Bone marrow (tissue), 2 donors: ENCODE measurements around the gene CBX7.
"Not testable (repeated sequence)": the region's sequence is repeated elsewhere in the genome, so short reads cannot be mapped to it uniquely, and the experiment has no call there.

Experiments
- DNase-seq, 2 donors: peaks; one replicate each; lab custom pipeline; 2025; lab: John Stamatoyannopoulos, UW

The CBX7 gene

GRCh38 chr22:39174498-39175352 is 22.2 kb upstream of the CBX7 start:
- DNase-seq: peak in 1 of 2 donors; percentile 80

DNA sequence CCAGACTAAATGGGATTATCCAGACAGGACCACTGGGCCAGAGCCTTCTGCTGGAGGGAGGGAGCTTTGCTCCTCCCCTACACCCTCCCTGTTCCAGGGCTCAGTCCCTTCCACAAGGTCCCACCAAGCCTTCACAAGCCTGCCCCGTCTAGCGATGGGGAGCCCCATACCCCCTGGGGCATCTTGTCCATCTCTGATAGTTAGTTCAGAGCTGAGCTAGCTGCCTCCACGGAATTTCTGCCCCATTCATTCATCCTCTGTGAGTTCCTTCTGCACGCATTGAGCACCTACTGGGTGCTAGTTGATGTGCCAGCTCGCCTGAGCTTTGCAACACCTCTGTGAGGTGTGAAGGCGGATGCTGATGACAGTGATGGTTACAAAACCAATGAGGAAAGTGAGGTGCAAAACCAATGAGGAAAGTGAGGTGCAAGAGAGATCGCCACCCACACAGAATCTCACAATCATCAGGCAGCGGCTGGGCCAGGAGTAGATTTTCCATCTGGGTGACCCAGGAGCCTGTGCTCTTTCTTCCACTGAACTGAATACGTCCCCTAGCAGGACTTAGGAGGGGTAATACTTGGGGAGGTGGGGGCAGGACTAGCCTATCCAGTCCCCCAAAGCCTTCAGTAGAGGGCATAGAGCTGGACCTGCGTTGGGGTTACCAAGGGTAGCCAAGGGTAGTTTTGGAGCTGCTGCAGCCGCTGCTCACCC is 21.5 kb upstream of the CBX7 start:
- no peak for DNase-seq

- no peak for DNase-seq
Measured at GRCh38 chr22:39173050-39173706, 20.7 kb upstream of the CBX7 start.

GRCh38 chr22:39172265-39173049 is 20.0 kb upstream of the CBX7 start:
- DNase-seq: not testable (repeated sequence)

- DNase-seq: no peak
Measured at GRCh38 chr22:39171623-39172264, 19.3 kb upstream of the CBX7 start.

DNA sequence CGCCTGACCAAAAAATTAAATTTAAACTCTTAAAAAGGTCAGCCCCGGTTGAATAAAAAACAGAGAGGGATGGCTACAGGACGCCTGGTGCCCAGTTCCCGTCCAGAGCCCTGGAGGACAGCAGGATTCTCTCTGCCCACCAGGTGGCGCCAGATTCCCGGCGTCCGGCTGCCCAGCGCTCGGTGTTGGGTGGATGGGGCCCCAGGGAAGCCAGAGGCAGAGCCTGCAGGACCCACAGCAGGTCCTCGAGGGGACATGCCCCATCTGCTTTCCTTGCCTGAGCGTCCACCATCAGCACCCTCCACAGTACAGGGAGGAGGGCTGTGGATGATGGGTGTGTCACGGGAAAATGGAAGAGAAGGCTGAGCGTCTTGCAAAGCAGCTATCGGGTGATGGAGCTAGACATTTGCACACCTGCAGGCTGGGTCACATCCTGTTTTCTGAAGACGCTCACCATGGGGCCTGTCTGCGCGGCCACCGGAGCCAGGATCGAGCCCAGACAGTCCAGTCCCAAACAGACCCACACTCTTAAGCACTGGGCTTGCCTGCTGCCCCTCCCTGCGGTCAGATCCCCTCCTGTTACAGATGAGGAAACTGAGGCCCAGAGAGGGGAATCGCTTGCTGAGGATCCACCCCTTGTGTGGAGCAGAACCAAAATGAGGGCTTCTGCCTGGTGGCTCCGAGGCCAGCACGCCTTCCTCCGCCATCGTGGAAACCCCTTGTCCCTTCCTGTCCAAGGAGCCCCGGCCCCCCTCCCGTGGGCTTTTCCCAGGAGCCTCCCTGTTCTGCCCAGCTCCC is 18.5 kb upstream of the CBX7 start:
- peak; percentile 52 to 67 for DNase-seq

DNA sequence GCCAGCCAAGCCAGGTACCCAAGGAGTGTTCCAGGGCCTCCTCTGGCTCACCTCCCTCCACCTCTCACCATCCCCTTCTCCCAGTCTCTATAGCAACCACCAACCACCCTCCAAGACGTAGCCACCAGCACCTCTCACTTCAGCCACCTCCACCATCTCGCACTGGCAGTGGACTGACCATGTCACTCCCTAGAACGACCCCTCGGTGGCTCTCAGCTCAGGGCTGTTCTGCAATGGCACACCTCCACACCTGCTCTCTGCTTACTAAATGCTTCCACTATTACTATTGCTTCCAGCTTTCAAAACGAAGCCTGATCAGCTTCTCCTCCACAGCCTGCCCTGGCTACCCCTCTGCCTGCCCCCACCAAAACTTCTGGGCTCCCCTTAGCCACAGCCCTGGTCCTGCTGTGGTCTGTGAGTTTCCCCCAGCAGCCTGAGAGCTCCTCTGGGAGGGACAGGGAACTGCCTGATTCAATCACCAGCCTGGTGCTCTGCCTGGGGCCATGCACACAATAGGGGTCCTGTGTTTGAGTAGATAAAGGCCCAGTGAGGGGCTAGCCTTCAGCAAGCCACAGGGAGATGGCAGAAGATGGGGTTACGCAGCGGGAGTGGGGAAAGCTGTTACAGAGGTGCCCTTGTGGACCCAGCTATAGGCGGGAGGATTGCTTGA is 17.5 kb upstream of the CBX7 start:
- no peak for DNase-seq

DNA sequence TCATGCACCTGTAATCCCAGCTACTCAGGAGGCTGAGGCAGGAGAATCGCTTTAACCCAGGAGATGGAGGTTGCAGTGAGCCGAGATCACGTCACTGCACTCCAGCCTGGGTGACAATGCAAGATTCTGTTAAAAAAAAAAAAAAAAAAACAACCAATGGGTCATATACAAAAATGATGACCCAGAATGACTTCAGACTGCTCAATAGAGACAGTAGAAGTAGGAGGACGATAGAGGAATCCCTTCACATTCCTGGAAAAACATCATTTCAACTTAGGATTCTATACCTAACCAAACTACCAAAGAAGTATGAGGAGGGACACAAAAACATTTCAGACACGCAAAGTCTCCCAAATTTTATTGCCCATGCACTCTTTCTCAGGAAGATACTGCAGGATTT is 14.1 kb upstream of the CBX7 start:
- DNase-seq: no peak

GRCh38 chr22:39156093-39156492 is 3.6 kb upstream of the CBX7 start:
- DNase-seq: not testable (repeated sequence)

- DNase-seq: no peak
Measured at GRCh38 chr22:39155421-39155820, 2.9 kb upstream of the CBX7 start.

DNA sequence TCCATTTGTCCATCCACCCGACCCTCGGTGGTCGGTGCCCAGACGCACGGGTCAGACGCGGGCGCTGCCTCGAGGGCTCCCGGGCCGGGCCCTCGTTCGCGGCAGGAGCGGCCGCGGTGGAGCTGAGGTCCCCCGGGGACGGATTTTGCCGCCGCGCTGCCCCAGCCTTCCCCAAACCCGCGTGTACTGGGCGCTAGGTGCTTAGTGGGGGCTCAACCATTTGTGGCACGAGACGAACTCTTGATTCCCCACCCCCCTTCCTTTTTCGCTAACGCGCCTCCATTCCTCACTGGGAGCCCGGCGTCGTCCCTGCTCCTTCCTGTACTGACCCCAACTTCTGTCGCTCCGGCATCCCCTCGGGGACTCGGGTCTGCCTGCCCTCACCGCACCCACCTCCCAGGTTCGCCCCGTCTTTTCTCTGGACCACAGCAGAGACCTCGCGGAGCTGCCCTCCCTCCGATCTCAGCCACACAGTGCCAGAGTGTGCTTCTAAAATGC is 789 bp upstream of the CBX7 start:
- no peak for DNase-seq

DNA sequence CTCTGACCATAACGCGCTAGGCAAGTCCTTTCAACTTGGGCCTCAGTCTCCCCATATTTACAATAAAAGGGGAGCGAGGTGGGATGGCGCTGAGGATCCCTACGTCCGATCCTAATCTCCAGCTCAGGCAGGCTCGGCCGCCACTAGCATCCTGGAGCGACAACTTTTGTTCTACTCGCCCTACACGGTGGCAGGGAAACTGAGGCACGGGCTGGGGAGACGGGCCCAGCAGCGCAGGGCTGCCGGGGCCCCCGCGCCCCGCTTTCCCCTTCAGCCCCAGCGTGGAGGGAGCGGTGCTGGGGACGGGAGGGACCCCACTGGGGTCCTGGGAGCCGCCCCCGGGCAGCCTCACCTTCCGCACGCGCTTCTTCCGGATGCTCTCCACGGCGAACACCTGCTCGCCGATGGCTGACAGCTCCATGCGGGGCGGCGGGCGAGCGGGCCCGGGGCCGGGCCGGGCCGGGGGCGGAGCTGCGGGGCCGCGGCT is 413 bp downstream of the CBX7 start:
- no peak for DNase-seq

GRCh38 chr22:39151329-39151975 is 1.0 kb downstream of the CBX7 start:
- no peak for DNase-seq

- DNase-seq: no peak
Measured at GRCh38 chr22:39150848-39151215, 1.6 kb downstream of the CBX7 start.

DNA sequence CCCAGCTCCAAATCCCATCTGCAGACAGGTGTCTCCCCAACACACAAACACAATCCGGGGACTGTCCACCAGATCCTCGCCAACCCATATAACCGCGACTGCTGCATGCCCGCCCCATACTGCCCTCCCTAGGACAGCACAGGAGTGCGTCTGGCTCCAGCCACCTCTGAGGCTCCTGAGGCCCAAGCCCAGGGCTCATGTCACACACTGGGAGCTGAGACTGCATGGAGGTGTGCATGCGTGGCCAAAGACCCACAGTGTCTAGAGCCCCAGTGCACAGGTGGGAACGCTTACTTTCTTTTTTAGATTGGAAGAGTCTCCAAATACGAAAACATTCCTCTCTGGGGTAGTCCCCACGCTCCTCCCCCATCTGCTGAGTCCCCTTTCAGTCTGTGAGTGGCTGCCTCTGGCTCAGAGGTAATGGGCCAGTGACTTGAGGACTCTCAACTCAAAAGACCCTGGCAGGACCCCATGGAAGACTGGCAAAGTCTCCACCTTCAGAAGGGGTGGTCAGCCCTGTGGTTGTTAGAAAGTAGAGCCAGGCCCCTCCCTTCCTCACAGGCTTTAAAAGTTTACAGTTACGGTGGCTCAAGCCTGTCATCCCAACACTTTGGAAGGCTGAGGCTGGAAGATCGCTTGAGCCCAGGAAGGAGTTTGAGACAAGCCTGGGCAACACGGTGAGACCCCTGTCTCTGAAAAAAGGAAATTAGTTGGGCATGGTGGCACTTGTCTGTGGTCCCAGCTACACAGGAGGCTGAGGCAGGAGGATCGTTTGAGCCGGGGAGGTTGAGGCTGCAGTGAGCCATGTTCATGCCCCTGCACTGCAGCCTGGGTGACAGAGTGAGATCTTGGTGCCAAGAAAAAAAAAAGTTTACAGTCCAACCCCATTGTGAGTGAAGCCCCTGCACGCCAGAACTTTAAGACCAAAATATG is 2.3 kb downstream of the CBX7 start:
- DNase-seq: no peak

DNA sequence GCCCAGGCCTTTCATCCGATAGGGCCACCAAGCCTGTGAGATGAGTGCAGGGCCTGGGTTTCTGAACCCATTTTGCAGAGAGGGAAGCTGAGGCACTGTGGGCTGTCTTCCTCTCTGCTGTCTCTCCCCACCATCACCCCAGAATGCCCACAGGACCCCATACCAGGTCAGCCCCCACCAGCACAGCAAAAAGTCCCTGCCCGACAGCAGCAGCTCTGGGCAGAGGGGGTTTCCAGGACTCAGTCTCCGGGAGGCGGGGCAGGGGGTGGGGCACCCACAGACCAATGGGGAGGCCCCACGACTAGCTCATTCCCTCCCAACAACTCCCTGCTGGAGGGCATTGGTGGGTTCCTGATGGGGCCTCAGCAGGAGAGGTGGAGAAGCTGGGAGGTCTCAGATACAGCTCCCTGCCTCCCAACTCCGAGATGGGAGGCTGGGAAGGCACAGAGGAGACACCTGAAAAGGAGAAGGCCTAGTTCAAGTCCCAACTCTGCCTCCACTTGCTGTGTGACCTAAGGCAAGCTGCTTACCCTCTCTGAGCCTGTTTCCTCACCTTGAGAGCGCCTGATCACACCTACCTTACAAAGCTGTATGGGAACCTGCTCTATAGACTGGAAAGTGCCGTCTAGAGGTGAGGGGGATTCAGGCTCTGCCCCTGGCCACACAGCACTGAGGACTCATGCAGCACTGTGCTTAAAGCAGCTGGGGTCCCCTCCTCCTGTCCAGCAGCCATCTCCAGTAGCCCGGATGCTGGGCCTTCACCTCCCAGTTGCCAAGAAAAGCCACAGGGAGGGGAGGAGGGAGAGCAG is 3.5 kb downstream of the CBX7 start:
- DNase-seq: no peak

- DNase-seq: no peak
Measured at GRCh38 chr22:39148026-39148726, 4.3 kb downstream of the CBX7 start.
